NCI-H2081 treated with DMSO at 0.1 percent for 48 hours (cell line): Measurements from ENCODE around the gene DPEP2NB.
"Not testable (repeated sequence)": the region's sequence is repeated elsewhere in the genome, so short reads cannot be mapped to it uniquely, and the experiment has no call there.

Experiments used
- DNase-seq: peaks from one replicate; lab custom pipeline; 2025; lab: John Stamatoyannopoulos, UW

The DPEP2NB gene

DNA sequence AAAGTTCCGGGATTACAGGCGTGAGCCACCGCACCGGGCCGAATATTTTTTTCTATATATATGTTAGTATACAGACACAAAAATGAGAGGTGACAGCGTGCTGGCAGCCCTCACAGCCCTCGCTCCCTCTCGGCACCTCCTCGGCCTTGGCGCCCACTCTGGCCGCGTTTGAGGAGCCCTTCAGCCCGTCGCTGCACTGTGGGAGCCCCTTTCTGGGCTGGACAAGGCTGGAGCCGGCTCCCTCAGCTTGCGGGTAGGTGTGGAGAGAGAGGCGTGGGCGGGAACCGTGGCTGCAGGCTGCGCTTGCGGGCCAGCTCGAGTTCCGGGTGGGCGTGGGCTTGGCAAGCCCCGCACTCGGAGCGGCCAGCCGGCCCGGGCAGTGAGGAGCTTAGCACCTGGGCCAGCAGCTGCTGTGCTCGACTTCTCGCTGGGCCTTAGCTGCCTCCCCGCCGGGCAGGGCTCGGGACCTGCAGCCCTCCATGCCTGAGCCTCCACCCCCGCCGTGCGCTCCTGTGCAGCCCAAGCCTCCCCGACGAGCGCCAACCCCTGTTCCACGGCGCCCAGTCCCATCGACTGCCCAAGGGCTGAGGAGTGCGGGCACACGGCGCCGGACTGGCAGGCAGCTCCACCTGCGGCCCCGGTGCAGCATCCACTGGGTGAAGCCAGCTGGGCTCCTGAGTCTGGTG, 33.6 kb downstream of the DPEP2NB start:
- DNase-seq: no peak

DNA sequence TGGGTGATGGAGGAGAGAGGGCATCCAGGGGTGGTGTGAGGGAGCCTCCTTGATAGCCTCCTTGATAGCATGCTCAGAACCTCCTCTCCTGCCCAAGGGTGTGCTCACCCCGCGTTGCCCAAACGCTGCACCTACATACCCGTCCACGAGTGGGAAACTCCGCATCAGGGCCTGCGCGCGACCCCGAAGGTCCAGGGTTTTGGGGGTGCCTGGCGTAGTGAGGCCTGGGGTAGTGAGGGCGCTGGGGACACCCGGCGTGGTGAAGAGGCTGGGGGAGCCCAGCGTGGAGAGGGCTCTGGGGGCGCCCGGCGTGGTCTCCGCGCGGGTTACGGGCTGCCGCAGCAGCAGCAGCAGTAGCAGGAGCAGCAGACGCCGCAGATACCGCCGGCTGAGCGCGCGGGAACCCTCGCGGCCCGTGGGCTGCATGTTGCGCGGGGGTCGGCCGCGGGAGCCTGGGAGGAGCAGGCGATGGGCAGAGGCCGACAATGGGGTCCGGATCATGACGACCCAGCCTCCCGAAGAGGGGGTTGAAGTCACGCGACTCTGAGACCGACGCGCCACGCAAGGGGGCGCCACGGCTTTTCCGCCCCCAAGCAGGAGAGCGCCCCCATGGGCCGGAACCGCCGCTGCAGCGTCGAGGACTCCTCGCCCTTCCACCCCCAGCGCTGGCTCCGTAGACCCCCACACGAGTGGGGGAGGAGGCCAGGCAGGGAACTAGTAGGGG, 35.6 kb downstream of the DPEP2NB start, which contains the start of gene DPEP3:
DPEP3 (minus strand) TSS at position 545 of the 724 bp plus-strand sequence; CDS start at position 426, 119 bp downstream.
- DNase-seq: no peak

DNA sequence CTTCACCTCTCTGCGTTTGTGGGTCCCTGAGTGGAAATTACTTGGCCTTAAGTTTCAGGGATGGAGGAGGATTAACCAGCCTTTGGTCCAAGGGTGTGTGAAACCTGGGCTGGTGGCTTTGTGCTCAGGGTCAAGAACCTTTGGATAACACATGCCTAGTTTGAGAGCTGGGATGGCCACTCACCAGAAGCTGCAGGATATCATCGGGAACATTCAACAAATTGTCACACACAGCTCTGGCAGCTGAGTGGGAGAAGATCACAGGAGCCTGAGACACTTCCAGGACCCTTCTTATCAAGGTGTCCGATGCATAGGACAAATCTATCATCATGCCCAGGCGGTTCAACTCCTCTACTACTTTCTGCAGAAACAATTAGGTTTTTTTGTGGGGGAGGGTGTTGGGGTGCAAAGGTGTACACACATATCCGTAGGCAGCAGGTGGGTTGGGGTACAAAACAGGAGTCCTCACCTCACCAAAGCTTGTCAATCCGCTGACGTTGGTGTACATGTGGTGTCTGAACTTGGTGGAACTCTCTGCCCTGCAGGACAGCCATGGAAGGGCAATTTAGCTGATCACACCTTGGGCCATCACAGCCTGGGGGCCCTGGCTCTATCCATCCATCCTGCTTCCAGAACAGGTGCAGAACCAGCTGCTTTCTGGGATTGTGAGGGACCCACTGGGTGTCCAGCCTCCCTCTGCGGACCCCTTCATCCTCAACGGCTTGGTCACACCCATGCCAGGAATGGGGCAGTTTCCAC, 38.1 kb downstream of the DPEP2NB start:
- no peak for DNase-seq

DNA sequence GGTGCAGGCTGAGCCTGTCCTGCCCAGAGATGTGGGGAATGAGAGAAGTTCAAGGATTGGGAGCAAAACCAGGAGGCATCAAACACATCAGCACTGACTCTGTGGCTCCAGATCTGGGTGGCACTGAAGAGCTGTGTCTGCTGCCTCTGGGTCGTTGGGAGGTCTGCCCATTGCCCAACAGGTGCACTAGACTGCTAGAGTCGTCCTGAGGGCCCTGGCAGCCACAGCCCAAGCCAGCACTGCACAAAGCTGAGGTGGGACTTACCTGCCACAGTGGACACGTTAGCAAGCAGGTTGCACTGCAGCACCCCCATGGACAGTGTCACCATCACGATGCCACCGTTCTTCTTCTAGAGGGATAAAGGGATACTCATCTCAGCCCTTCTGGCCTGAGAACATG, 38.7 kb downstream of the DPEP2NB start:
- no peak for DNase-seq

DNA sequence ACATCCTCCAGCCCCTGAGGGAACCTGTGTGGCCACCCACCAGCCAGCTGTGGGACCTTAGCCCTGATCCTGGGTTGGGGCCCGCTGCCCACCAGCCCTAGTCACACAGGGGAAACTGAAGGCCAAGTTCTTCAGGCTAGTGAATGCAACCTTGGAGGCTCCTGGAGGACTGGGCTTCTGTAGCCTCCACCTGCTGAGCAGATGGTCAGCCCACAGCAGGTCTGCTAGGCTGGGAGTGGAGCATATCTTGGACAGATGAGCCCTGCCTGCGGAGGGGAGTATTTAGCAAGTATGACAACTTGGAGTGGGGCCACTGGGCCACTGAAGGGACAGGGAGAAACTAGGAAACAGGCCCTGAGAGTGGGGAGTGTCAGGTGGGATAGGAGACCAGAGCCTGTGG, 39.5 kb downstream of the DPEP2NB start:
- DNase-seq: no peak

DNA sequence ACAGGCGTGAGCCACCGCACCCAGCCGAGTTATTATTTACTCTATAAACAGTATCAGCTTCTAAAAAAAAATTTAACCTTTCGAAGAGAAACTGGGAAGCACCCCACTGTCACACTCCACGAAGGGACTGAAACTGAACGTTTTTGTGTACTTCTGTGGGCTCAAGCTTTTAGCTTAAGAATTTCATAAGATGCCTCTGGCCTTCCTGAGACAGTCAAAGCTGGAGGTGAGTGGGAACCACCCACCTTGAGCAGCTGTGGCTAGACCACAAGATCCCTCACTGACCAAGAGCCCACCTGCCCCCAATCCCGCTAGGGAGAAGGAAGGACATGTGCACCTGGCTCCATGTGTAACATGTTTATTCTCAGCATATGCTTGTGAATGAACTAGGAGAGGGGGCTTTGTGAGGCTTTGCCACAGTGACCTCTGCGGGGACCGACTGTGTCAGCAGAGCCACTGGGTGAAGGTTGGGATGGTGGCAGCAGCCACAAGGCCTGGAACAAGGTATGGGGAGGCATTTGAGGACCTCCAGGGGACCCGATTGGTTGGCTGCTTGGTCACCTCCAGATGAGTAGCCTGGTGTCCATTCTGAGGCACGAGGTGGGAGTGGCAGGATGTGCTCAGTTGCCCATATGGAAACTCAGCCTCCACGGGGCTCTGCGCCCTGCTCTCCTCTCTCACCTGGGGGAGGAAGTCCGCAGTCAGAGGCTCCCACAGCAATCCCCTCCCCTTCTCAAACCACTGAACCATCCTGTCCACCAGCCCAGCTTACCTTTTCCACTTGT, 40.2 kb downstream of the DPEP2NB start:
- no peak for DNase-seq

DNA sequence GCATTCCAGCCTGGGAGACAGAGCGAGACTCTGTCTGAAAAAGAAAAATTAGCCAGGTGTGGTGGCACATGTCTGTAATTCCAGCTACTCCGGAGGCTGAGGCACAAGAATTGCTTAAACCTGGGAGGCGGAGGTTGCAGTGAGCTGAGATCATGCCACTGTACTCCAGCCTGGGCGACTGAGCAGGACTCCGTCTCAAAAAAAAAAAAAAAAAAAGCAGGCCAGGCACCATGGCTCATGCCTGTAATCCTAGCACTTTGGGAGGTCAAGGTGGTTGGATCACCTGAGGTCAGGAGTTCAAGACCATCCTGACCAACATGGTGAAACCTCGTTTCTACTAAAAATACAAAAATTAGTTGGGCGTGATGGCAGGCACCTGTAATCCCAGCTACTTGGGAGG, 43.4 kb downstream of the DPEP2NB start:
- not testable (repeated sequence) for DNase-seq

DNA sequence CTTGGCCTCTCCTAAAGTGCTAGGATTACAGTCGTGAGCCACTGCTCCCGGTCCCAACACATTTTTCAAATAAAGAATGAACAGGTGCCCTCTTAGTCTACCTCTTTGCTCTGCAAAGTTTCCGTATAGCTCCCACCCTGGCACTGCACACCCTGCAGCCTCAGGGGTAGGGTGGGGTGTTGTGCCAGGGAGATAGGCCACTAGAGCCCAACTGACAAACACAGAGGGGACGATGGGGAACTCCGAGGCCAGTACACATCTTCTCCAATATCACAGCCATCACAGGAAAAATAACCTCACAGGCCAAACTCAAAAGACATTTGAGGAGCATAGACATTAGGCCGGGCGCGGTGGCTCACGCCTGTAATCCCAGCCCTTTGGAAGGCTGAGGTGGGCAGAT, 44.6 kb downstream of the DPEP2NB start:
- DNase-seq: no peak

DNA sequence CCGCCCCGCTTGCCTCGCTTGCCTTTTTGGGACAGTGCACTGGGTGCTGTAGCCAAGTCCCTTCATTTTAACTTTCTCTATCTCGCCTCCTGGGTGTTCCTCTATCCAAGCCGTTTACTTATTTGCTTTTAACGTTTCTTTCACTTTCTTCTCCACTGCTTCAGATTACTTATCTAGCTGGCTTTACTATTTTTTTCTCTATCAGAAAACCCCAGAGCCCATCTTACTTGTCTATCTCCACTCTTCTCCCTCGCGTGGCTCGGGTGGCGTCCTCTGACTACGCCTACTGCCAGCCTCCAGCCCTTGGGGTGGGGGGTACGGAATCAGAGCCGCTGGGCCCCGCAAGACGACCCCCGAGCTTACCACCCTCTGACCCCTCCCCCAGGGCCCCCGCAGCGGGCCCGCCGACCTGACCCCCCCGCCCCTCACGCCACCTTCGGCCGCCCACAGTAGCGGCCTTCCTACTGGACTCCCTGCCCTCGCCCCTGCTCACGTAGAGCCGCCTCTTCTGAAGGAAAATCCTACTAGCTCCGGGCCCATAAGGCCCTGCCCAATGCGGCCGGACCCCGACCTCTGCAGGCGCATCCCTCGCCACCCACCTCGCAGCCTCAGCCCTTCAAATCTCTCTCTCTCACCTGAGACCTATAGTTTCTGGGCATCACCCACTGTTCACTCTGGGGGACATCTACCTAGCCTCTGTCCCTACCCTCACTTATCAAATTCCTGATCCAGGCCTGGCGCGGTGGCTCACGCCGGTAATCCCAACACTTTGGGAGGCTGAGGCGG, 46.3 kb downstream of the DPEP2NB start:
- DNase-seq: no peak

DNA sequence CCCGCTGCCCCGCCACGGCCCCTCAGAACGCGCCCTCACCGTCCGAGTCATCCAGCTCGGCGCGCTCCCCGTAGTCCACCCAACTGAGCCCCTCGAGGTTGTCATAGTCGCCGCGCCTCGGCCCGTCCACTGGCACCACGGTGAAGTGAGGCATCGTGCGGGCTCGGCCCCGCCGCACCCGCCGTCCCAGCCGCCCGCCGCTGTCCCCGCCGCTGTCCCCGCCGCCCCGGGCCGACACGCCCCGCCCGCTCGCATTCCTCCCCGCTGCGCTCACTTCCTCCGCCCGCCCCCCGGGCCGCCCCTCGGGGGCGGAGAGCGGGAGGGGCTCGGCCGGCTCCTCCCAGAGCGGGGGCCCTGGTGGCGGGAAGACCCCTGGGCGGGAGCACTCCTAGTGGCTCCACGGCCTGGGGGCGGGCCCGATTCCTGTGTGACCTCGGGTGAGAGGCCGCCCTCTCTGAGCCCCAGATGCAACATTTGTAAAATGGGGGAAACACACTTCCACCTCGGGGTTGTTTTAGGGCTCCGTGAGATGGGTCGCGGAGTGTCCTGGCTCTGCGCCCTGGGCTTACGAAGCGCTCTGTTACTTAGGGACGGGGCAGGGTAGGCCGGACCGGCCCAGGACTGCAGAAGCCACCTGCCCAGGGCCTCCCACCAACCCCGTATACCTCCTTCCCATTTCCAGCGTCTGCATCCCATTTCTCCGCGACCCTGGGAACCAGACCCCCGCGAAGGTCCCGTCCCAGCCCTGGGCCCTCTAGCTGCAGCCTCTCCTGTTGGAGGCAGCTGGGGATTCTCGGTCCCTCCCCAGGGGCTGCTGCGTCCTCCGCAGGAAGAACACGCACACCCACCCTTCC, 47.1 kb downstream of the DPEP2NB start, which contains the start of gene SLC12A4:
SLC12A4 (minus strand) TSS at position 238 of the 854 bp plus-strand sequence; CDS start at position 154, 84 bp downstream.
- no peak for DNase-seq

DNA sequence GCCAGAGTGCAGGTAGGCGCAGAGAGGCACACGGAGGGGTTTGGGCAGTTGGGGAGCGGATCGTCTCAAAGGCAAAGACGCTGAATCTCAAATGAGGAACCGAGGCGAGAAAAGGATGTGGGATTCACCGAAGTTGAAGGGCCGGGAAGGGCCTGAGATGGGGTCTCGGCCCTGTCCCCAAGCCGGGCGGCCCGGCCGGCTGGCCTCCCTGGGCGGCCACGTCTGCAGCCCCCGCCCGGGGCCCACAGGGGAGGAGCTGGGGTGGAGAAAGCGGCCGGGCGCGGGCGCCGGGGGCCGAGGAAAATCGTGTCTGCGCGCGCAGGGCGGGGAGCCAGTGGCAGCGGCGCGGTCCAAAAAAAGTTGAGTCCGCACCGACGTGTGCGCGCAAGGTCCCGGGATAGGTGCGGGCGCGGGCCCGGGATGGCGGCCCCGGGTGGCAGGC, 47.7 kb downstream of the DPEP2NB start:
- no peak for DNase-seq

DNA sequence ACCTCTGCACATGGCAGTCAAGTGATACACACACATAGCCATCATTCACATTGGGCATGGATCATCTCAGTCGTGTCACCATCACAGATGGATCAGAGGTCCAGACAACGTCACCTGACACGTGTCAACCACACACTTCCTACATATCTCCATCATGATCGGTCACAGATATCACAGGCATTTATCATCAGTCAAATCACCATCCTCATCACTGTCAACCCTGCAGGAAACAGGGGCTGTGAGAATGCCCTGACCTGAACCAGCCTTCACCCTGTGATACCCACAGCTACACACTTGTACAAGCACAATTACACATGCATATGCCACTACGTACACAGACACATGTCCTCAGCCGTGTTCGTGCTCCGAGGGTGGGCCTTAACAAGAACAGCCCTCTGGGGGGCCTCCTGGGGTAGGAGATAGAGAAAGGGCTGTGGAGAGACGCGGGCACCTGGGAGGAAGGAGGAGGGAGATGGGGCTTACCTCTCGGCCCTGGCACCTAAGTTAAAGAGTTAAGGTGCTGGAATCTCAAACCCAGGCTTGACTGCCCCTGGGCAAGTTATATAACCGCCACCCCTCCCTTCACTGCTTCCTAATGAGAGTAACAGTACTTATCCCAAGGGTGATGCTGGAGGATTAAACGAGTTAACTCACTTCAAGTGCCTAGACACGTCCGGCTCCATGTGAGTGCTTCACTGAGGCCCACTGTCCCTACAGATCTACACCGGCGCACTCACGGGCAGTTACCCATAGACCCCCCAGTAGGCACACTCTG, 48.3 kb downstream of the DPEP2NB start:
- DNase-seq: no peak

DNA sequence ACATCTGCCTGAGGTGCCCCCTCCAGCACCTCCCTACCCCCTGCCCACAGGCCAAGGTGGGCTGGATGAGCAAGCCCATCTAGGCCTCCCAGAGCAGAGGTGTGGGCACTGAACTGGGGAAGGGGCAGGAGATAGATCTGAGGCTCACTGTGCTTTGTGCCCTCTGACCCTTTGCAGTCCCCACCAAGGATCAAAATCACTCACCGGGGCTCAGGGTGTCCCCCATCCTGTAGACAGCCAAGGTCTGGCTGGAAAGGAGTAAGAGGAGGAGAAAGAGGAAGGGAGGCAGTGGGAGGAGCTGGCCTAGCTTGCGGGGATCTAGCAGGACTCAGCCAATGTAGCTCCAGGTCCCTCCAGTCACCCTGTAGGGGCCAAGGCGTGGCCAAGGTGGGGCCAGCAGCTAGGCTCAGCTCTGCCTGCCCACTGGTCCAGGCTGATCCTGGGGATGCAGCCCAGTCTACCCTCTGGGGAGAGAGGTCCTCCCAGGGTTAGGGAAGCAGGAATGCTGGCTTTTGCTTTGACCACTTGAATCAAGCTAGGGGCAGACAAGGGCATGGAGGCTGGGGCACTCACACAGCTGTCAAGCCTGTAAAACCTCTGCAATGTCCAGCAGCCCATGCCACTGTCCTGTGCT, 49.0 kb downstream of the DPEP2NB start:
- DNase-seq: no peak

DNA sequence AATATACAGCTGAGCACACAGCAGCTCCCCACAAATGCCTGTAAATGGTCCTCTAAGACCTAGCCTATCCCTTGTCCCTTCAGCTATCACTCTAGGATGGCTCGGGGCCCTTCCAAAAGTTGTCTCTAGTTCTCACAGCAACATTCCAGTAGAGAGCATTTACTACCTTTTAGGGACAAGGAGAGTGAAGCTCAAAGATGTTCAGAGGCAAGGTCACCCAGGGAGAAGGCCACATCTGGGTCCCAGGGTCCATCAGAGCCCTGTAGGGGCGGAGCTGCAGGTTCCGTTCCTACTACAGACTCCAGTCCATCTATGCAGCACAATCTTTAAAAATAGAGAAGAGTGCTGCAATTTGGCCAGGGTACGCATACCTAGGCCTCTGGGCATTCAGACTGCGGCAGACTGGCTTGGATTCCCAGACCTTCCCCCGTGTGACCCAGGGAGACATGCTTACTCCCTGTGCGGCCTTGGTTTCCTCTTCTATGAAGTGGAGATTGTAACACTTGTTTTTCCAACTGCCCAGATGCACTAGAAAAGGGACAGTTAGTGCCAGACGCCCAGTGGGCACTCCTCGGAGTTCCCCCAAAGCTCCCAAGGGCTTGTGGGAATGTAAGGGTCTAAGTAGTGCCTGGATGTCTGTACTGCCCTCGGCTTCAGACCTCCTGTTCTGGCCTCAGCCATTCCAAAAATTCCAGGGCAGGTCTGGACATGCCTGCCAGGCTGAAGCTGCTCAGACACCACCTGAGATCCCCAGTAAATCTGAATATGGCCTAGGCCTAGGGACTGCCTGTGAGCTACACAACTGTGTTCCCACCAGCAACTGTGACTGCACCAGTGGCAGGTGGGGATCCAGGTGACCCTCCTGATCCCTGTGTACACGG, 49.8 kb downstream of the DPEP2NB start:
- no peak for DNase-seq

DNA sequence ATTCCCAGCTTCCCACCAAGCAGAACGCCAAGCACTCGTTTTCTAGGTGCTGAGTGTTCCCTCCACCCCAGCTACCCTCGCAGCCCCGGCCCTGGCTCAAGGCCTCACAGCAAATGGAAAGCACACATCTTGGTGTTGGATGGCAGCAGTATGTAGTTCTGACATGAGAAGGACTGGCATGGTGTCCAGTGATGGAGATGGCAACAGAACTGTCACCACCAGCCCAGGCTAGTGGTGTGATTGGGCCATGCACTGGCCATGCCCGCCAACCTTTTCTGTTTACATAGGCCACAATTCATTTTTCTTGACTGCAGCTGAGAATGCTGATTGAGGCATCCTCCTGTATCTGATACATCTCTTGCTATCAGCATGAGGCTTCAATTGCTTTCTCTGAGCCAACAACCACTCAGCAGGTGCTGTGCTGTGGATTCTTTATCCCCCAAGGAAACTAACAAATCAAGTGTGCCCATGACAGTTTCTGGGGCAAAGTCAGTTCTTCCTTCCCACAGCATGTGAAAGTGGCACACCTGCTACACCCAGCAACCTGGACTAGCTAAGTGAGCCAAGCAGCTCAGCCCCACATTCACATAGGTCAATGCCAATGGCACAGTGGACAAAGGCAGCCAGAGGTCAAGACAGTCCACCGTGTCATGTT, 51.1 kb downstream of the DPEP2NB start:
- DNase-seq: no peak

DNA sequence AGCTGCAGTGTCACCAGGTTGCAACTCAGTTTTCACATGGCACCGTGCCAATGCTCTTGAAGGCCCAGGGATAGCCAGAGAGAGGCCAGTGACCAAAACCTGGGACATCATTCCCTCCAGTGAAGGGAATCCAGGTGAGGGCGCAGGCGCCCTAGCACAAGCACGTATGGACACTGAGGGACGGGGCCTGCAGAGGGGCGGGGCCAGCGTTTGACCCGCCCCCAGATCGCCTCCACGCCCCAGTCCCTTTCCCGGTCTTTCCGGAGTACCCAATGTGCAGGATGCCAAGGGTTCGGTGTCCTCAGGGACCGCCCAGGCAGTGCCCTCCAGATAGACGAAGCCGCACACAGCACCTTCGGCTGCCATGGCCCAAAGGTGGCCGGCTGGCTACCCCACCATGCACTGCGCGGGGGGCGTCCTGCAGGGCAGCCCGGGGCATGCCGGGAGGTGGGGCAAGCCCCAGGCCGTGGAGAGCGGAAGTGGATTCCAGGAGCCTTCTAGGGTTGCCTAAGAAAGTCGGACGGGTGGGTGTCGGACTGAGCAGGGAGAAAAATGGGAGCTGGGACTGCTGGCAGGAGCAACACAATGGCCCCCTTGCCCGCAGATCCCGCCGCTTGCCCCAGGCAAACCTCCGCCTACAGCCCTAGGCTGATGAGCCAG, 51.9 kb downstream of the DPEP2NB start:
- DNase-seq: no peak
